HFF-Myc (cell line): ENCODE results near the gene SOX2.

Source experiments
- DNase-seq: peaks from one replicate; pipeline ENCODE4 v3.0.0-alpha.2; 2011; ENCODE audit warnings: low read depth; ENCODE audit errors: extremely low read depth
- H3K4me3 ChIP-seq: replicated peaks from 2 replicates; pipeline ENCODE4 v1.5.1; 2011; ENCODE audit warnings: low read depth, mild to moderate bottlenecking, control low read depth, low read length
- TF ChIP-seq, protein P1 (sequence below): IDR thresholded peaks from 2 replicates; pipeline ENCODE4 v1.5.1; 2012; ENCODE audit warnings: mild to moderate bottlenecking, low read depth, low read length, control low read depth; ENCODE audit errors: missing control alignments

The SOX2 gene

DNA sequence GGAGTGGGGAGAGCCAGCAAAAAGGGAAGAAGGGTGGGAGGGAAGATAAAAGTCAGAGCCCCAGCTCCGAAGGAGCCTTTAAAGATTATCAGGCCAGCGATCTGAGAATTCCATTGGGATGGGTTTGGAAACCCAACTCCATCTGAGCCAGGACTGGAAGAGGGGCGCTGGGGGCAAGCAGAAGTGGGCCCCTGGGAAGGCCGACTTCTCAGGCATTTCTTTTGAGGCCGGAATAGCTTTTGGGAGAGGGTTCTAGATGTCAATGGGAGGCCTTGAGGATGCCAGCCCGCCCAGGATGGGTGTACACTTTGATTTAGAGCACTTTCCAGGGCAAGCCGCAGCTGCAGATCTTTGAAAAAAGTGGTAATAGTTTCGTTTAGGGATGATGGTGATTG lies 6.6 kb upstream of the SOX2 start:
- H3K4me3 ChIP-seq = no peak overlapping the region
- TF ChIP-seq, protein P1, sequence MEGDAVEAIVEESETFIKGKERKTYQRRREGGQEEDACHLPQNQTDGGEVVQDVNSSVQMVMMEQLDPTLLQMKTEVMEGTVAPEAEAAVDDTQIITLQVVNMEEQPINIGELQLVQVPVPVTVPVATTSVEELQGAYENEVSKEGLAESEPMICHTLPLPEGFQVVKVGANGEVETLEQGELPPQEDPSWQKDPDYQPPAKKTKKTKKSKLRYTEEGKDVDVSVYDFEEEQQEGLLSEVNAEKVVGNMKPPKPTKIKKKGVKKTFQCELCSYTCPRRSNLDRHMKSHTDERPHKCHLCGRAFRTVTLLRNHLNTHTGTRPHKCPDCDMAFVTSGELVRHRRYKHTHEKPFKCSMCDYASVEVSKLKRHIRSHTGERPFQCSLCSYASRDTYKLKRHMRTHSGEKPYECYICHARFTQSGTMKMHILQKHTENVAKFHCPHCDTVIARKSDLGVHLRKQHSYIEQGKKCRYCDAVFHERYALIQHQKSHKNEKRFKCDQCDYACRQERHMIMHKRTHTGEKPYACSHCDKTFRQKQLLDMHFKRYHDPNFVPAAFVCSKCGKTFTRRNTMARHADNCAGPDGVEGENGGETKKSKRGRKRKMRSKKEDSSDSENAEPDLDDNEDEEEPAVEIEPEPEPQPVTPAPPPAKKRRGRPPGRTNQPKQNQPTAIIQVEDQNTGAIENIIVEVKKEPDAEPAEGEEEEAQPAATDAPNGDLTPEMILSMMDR = no peak
- DNase-seq = no peak

DNA sequence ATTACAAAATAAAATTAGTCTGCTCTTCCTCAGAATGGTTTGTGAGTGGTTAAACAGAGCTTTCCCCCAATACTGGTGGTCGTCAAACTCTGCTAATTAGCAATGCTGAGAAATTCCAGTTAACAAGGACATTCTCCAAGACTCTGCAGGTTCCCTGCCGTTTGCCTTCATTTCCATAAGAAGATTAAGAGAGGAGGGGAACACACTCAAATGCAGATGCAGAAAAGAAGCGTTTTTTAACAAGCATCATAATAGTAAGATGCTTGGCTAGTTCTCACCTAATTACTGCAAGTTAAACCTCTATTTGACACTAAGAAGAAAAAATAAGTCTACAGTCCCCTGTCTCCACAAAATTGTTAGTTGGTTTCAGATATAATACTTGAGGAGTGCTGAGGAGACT lies 3.7 kb upstream of the SOX2 start:
- TF ChIP-seq, protein P1 = no peak
- no peak for DNase-seq
- no peak overlapping the region for H3K4me3 ChIP-seq

GRCh38 chr3:181709537-181710279 lies 2.0 kb upstream of the SOX2 start:
- H3K4me3 ChIP-seq = no peak overlapping the region
- peak; percentile 2 for DNase-seq
- TF ChIP-seq, protein P1 = peak; percentile 63

DNA sequence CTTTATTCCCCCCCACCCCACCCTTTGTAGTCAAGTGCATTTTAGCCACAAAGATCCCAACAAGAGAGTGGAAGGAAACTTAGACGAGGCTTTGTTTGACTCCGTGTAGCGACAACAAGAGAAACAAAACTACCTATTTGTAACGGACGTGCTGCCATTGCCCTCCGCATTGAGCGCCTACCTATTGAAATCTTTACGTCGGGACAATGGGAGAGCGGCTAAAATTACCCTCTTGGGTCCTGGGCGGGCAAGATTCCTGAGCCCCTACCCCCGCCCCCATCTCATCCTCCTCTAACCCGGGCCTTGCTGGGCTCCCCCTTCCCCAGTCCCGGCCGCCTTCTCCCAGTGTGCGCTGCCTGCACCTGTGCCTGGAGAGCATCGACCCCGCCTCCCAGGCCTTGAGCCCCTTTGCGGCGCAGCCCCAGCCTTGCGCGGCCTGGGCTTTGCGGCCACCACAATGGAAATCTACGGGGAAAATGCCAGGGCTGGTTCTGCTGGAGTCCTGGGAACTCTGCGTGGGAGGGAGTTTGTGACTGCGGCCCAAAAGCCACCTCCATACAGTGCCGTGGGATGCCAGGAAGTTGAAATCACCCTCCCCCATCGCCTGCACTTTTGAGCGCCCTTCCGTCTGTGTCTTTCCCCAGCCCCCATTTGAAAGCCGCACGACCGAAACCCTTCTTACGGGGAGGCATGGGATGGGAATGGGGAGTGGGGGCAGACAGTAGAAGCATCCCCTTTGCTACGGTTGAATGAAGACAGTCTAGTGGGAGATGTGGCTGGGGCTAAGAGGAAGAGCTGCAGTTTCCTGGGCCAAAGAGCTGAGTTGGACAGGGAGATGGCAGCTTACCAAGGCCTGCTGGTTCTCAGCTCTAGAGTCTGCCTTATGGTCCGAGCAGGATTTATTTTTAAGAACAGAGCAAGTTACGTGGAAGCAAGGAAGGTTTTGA lies 1.1 kb upstream of the SOX2 start:
- no peak for DNase-seq
- no peak overlapping the region for H3K4me3 ChIP-seq
- TF ChIP-seq, protein P1 = no peak

- H3K4me3 ChIP-seq = no peak overlapping the region
- DNase-seq = no peak
- TF ChIP-seq, protein P1 = no peak
Measured at GRCh38 chr3:181712226-181712552, 464 bp downstream of the SOX2 start.

- TF ChIP-seq, protein P1 = no peak
- DNase-seq = no peak
- no peak overlapping the region for H3K4me3 ChIP-seq
Measured at GRCh38 chr3:181712553-181713279, 991 bp downstream of the SOX2 start.
